ENCODE data around the gene SLC49A4.

GRCh38 chr3:122824465-122825381 lies 29.9 kb downstream of the SLC49A4 start:
- TF ChIP-seq, protein P1, sequence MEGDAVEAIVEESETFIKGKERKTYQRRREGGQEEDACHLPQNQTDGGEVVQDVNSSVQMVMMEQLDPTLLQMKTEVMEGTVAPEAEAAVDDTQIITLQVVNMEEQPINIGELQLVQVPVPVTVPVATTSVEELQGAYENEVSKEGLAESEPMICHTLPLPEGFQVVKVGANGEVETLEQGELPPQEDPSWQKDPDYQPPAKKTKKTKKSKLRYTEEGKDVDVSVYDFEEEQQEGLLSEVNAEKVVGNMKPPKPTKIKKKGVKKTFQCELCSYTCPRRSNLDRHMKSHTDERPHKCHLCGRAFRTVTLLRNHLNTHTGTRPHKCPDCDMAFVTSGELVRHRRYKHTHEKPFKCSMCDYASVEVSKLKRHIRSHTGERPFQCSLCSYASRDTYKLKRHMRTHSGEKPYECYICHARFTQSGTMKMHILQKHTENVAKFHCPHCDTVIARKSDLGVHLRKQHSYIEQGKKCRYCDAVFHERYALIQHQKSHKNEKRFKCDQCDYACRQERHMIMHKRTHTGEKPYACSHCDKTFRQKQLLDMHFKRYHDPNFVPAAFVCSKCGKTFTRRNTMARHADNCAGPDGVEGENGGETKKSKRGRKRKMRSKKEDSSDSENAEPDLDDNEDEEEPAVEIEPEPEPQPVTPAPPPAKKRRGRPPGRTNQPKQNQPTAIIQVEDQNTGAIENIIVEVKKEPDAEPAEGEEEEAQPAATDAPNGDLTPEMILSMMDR (IDR thresholded peaks at IDR 0.05): no peak
- TF ChIP-seq POLR2A (IDR thresholded peaks at IDR 0.05): no peak

Measured in testis (tissue), 2 donors.